Stimulated activated CD4-positive, alpha-beta T cell treated with anti-CD3 and anti-CD28 coated beads, Interleukin-4, amount 100 ng/mL, for 48 hours (primary cell): ENCODE measurements around the gene EFCAB6.

ENCODE experiments used
- DNase-seq, 2 donors: peaks; one replicate each; pipeline ENCODE4 v3.0.0-alpha.2; 2020; ENCODE audit warnings: low read depth in 2 of 2

Gene EFCAB6

GRCh38 chr22:43572710-43573109, 239.4 kb downstream of the EFCAB6 start:
- DNase-seq, result no peak

- DNase-seq, result no peak
Measured at GRCh38 chr22:43571181-43571580, 240.9 kb downstream of the EFCAB6 start.

GRCh38 chr22:43570531-43571165, 241.5 kb downstream of the EFCAB6 start:
- DNase-seq, result no peak

GRCh38 chr22:43569111-43569510, 243.0 kb downstream of the EFCAB6 start:
- DNase-seq, result no peak

- DNase-seq, result no peak
Measured at GRCh38 chr22:43567691-43568324, 244.3 kb downstream of the EFCAB6 start.

GRCh38 chr22:43566561-43567332, 245.4 kb downstream of the EFCAB6 start:
- no peak for DNase-seq

GRCh38 chr22:43566021-43566420, 246.1 kb downstream of the EFCAB6 start:
- DNase-seq, result no peak

GRCh38 chr22:43564859-43565258, 247.2 kb downstream of the EFCAB6 start:
- no peak for DNase-seq

GRCh38 chr22:43563571-43563970, 248.5 kb downstream of the EFCAB6 start:
- DNase-seq, result no peak

- no peak for DNase-seq
Measured at GRCh38 chr22:43562843-43563242, 249.3 kb downstream of the EFCAB6 start.

GRCh38 chr22:43561415-43562178, 250.5 kb downstream of the EFCAB6 start:
- no peak for DNase-seq

GRCh38 chr22:43560651-43561050, 251.5 kb downstream of the EFCAB6 start:
- no peak for DNase-seq

GRCh38 chr22:43555561-43556515, 256.3 kb downstream of the EFCAB6 start:
- DNase-seq, result no peak

GRCh38 chr22:43554694-43555365, 257.3 kb downstream of the EFCAB6 start:
- DNase-seq, result no peak

GRCh38 chr22:43554259-43554636, 257.9 kb downstream of the EFCAB6 start:
- DNase-seq, result no peak

- DNase-seq, result no peak
Measured at GRCh38 chr22:43553451-43554258, 258.4 kb downstream of the EFCAB6 start.

GRCh38 chr22:43550672-43551071, 261.4 kb downstream of the EFCAB6 start:
- no peak for DNase-seq

- no peak for DNase-seq
Measured at GRCh38 chr22:43550024-43550620, 262.0 kb downstream of the EFCAB6 start.

- no peak for DNase-seq
Measured at GRCh38 chr22:43546186-43546585, 265.9 kb downstream of the EFCAB6 start.
